Measurements from ENCODE around the gene SRXN1.

The SRXN1 gene

GRCh38 chr20:634148-634925 is 18.7 kb downstream of the SRXN1 start:
- no peak for DNase-seq

DNA sequence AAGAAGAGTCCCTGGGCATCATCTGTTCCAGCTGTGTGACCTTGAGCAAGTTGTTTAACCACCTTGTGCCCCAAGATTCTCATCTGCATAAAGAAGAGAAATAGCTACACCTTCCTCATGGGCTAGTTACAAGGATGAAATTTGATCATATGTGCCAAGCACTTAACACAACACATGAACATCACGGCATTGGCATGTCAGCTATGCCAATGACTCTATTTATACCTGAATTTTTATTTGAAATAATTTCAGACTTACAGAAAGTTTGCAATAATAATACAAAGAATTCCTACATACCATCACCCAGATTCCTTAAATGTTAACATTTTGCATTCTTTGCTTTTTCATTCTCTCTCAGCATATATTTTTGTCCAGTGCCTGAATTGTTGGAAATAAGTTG is 21.9 kb downstream of the SRXN1 start:
- no peak for DNase-seq

DNA sequence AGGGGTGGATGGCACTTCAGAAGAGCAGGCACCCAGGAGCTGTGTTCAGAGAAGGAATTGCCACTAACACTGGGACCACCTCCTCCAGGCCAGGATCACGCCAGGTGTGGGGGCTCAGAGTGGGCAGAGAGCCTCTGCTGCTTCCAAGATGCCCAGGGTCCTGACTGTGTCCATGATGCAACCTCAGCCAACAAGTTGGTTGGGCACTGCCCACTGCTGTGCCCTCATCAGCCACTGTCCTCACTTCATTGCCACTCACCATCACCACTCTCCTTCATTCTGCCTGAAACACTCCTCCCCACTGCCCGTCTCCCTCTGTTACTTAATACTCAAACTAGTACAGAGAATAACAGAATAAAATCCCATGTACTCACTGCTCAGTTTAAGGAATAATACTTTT is 26.4 kb downstream of the SRXN1 start:
- DNase-seq: no peak

DNA sequence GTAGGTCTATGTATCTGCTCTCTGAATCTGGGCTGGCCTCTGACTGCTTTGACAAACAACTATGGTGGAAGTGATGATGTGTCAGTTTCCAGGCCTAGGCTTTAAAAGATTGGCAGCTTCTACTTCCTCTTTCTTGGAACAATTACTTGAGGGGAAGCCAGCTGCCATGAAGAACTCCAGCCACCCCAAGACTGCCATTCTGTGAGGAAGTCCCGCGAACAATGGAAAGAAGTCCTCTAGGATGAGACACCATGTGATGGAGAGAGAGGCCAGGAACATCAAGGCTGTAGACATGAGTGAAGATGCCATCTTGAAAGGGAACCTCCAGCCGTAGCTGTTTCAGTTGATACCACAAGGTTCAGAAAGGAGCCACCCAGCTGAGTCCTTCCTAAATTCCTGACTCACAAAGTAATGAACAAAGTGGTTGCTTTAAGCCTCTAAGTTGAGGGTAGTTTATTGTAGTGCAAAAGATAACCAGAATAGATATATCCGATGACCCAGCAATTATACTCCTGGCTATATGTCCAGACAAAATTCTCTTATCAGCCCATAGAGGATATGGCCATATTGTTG is 27.6 kb downstream of the SRXN1 start:
- DNase-seq: no peak

- DNase-seq: no peak
Measured at GRCh38 chr20:623704-624103, 29.3 kb downstream of the SRXN1 start.

- no peak for DNase-seq
Measured at GRCh38 chr20:623021-623420, 30.0 kb downstream of the SRXN1 start.

- no peak for DNase-seq
Measured at GRCh38 chr20:622161-622560, 30.8 kb downstream of the SRXN1 start.

DNA sequence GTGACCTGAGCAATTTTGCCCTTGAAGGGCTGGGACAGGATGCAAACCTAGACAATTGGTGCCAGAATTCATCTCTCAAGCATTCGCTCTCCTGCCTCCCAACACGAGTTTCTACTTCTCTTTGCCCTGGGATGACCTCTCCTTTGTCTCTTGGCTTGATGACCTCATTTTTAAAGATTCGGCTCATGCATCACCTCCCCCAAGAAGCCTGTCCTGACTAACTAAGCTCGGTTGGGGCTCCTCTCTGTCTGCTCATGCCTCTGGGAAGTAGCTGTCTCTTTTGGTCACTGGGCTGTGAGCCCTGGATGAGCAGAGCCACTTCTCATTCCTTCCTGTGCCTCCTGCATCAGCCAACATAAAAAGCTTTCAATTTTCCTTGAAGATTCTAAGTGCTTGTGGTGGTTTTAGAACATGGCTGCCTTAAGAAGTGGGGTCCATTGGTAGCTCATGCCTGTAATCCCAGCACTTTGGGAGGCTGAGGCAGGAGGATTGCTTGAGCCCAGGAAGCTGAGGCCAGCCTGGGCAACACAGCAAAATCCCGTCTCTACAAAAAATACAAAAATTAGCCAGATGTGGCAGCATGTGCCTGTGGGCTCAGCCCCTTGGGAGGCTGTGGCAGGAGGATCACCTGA is 31.8 kb downstream of the SRXN1 start:
- no peak for DNase-seq

- no peak for DNase-seq
Measured at GRCh38 chr20:620246-620645, 32.8 kb downstream of the SRXN1 start.

DNA sequence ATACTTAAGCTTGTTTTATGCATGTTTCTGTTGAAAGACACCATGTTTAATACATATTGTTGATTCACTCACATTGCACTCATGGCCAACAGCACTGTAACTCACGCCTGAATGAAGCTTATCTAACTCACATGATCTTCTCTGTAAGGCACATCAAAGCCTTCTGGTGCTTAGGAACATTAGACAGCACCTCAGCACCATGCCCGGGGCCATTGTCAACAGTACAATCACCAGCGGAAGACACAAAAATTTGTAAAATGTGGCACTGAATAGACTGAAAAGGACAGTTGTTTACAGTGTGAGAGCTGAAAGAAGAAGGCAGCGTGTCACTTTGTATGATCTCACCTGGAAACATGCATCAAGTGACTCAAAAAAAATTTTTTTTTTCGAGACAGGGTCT is 34.0 kb downstream of the SRXN1 start:
- DNase-seq: no peak

GRCh38 chr20:617934-618690 is 34.9 kb downstream of the SRXN1 start:
- no peak for DNase-seq

- no peak for DNase-seq
Measured at GRCh38 chr20:615514-615913, 37.5 kb downstream of the SRXN1 start.

GRCh38 chr20:611843-612185 is 41.2 kb downstream of the SRXN1 start:
- no peak for DNase-seq

DNA sequence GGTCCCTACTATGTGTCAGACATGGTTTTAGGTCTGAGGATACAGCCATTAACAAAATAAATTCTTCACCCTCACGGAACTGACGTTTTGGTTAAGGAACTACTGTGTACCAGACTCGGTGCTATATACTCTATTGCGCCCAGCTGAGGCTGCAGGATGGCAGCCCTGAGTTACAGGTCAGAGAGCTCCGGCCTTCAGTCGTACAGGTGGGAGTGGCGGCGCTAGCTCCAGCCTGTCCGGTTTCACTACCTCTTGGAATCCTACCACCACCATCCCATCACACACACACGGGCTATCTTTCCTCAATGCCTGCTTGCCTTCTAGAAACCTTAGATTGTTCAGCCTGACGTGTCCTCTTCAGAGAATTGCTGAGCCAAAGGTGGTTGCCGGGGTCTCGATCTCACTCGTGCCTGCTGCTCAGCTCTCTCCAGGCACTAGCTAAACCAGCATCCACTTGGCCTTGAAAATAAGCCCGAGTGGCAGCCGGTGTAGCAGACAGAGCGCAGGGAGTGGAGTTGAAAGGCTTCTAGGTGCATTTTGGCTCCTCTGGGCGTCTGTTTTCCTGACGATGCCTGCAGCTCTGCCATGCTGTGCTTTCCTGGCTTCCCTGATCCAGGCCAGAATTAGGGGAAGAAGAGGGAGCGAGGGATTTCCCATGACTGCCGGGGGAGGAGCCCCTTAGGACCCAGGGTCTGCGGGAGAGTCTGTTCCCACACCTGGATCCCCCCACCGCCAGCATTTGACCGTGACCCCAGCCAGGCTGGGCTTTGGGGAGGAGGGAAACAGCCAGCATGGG is 41.8 kb downstream of the SRXN1 start:
- no peak for DNase-seq

GRCh38 chr20:610130-611046 is 42.6 kb downstream of the SRXN1 start, which contains the start of gene TCF15:
TCF15 (minus strand) TSS chr20:610309; CDS start chr20:610237, 72 bp downstream.
- DNase-seq: peak in 1 of 2 experiments; percentile 20

DNA sequence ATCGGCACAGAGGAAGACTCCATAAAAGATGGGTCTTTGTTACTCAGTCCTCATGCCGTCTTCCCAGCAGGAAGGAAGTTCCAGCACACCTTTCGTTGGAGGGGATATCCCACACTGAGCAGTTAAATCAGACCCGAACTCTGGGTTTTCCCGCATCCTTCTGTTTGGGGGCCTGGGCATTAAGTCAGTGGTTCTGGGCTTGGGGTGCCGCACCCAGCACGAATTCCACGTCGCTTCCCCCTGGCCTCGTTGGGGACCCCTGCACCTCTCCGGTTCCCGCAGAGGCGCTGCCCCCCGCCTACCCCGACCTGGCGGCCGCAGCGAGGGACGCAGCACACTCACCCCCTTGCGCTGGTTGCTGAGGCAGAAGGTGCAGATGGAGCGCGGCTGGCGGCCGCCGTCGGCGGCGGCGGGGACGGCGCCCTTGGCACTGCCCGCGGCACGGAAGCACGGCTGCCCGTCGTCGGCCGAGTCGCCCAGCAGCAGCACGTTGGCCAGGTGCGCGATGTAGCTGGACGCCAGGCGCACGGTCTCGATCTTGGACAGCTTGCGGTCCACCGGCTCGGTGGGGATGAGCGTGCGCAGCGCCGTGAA is 43.5 kb downstream of the SRXN1 start:
- DNase-seq: no peak

- no peak for DNase-seq
Measured at GRCh38 chr20:608970-609369, 44.0 kb downstream of the SRXN1 start.

DNA sequence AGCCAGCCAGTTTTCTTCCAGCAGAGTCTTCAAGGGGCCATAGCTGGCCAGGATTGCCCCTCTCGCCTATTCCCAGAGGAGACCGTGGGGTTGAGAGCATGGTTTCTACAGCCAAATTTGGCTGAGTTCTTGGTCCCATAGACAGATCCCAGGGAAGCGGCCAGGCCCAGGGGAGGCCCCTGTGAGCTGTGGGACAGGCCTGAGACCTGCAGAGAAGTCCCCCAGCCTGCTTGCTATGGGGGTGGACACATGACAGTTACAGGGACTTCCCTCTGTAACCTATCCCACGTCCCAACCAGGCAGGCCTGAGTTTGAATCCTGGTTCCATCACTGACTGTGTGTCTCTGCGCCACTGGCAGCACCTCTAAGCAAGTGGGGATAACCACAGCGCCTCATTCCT is 45.5 kb downstream of the SRXN1 start:
- no peak for DNase-seq

DNA sequence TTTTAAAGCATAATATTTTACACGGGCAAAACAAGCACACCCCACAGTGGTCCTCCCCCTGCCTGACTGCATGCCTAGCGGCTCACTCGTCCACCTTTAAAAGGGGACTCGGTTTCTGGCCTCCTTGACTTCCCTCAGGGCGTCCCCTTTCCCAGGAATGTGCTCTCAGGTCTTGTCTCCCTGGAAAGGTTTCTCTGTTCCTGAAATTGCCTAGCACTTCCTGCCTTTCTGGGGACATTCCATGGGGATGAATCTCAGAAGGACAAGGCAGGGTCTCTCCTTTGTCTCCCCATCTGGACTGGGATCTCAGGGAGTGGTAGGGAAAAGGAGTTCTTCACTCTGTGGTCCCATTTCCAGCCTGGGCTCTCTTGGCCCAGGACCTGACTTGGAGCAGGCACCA is 47.8 kb downstream of the SRXN1 start:
- no peak for DNase-seq

DNA sequence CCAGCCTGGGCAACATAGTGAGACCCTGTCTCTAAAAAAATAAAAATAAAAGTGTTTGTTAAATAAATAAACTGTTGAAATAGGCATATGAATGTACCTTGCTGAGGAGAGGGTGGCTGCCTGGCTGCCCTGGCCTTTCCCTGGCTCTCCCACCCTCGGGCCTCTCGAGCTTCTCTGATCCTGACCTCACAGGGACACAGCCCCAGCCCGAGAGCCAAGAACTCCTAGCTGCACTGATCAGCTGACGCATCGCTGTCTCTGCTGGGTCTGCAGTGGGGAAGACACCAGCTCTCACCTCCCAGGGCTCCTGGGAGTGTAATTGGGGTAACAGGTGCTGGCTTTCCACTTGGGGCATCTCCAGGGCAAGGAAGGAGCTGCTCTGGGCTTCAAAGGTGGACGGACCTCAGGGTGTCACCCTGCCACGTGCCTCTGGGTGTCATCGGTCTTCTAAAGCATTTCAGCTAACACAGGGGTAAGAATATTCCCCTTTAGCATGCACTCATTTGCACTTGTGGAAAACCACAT is 49.8 kb downstream of the SRXN1 start:
- DNase-seq: no peak

Data from stimulated activated CD4-positive, alpha-beta T cell treated with anti-CD3 and anti-CD28 coated beads, Interleukin-4, amount 100 ng/mL, for 4 hours (primary cell).